Keratinocyte (primary cell): Measurements from ENCODE around the gene GPAT3. TPM values are rescaled to one million over a fixed set of nuclear protein-coding genes. Genes with fewer than 3 reads are reported as not detected.
A peak's percentile ranks its signal among the peaks of the same experiment; 100 is the strongest.

Experiments
- DNase-seq: peaks from one replicate; pipeline ENCODE4 v3.0.0-alpha.2; 2011; ENCODE audit warnings: low read depth, missing footprints, low spot score
- FAIRE-seq: peaks from 2 replicates; lab custom pipeline; 2011; peaks lifted over from hg19 to GRCh38; lab: Jason Lieb, UNC
- H2AFZ ChIP-seq: 2 replicates; pipeline ENCODE4 v1.6.0; 2012; ENCODE audit warnings: low read length, control low read depth, inconsistent platforms; ENCODE audit not compliant: control insufficient read depth
- H3K27ac ChIP-seq: 2 replicates; pipeline ENCODE4 v1.5.1; 2011; ENCODE audit warnings: low read length; ENCODE audit not compliant: control insufficient read depth, insufficient read depth
- H3K27me3 ChIP-seq: 3 replicates; pipeline ENCODE4 v1.6.0; 2011; ENCODE audit warnings: low read length; ENCODE audit not compliant: control insufficient read depth, insufficient read depth; ENCODE audit errors: extremely low read depth
- H3K36me3 ChIP-seq, 2 experiments: 2 replicates in 1 of 2; 3 replicates in 1 of 2; pipeline ENCODE4 v1.5.1; 2011; ENCODE audit warnings: low read length in 2 of 2, mild to moderate bottlenecking in 1 of 2; ENCODE audit not compliant: control insufficient read depth in 2 of 2, insufficient read depth in 2 of 2; ENCODE audit errors: extremely low read depth in 1 of 2
- H3K4me1 ChIP-seq: 3 replicates; pipeline ENCODE4 v1.5.1; 2011; ENCODE audit warnings: low read length; ENCODE audit not compliant: control insufficient read depth, insufficient read depth; ENCODE audit errors: extremely low read depth
- H3K4me2 ChIP-seq: 3 replicates; pipeline ENCODE4 v1.6.0; 2011; ENCODE audit warnings: low read depth, low read length; ENCODE audit not compliant: control insufficient read depth, insufficient read depth; ENCODE audit errors: extremely low read depth
- H3K4me3 ChIP-seq, 3 experiments: fragments of 200-600 bp in 1 of 3; sonication (generic) in 1 of 3; 2 replicates in 2 of 3; 3 replicates in 1 of 3; pipeline ENCODE4 v1.5.1; 2011 to 2016; ENCODE audit warnings: low read length in 3 of 3, mild to moderate bottlenecking in 3 of 3, control low read depth in 2 of 3, inconsistent platforms in 1 of 3, low read depth in 1 of 3, mixed read lengths in 1 of 3, mixed run types in 1 of 3, moderate library complexity in 1 of 3; ENCODE audit not compliant: control insufficient read depth in 2 of 3, insufficient read depth in 2 of 3; ENCODE audit errors: extremely low read depth in 1 of 3
- H3K79me2 ChIP-seq: 2 replicates; pipeline ENCODE4 v1.6.0; 2012; ENCODE audit warnings: low read length; ENCODE audit not compliant: control insufficient read depth, insufficient read depth
- H3K9ac ChIP-seq: 3 replicates; pipeline ENCODE4 v1.6.0; 2011; ENCODE audit warnings: low read length; ENCODE audit not compliant: control insufficient read depth, insufficient read depth; ENCODE audit errors: extremely low read depth
- H3K9me1 ChIP-seq: 3 replicates; pipeline ENCODE4 v1.6.0; 2011; ENCODE audit warnings: low read length; ENCODE audit not compliant: control insufficient read depth, insufficient read depth; ENCODE audit errors: extremely low read depth
- H3K9me3 ChIP-seq: 2 replicates; pipeline ENCODE4 v1.5.1; 2012; ENCODE audit warnings: low read depth, low read length; ENCODE audit not compliant: control insufficient read depth
- H4K20me1 ChIP-seq: 3 replicates; pipeline ENCODE4 v1.6.0; 2011; ENCODE audit warnings: low read length; ENCODE audit not compliant: control insufficient read depth, insufficient read depth; ENCODE audit errors: extremely low read depth
- CTCF ChIP-seq, 3 experiments: IDR thresholded peaks in 1 of 3; conservative IDR thresholded peaks in 1 of 3; optimal IDR thresholded peaks in 1 of 3; 2 replicates in 2 of 3; 3 replicates in 1 of 3; pipeline versions ENCODE3 to v1.5.1; 2011; ENCODE audit warnings: low read length in 3 of 3, mild to moderate bottlenecking in 3 of 3, moderate library complexity in 2 of 3, control low read depth in 1 of 3, inconsistent platforms in 1 of 3; ENCODE audit not compliant: insufficient read depth in 2 of 3; ENCODE audit errors: extremely low read depth in 1 of 3
- EZH2 ChIP-seq: IDR thresholded peaks from one replicate; pipeline ENCODE4 v1.6.1; 2012; ENCODE audit warnings: inconsistent platforms, mild to moderate bottlenecking, low read length, moderate library complexity
- dilution Hi-C: fragments of 300-500 bp; cut with MboI; formaldehyde crosslinking; loops from one replicate; pipeline ENCODE4 v1.7.0; 2020; ENCODE audit warnings: low sequenced_read_pairs; ENCODE audit not compliant: extremely low pct_ligation_motif_present
- polyA plus RNA-seq, 5 experiments: library from polyadenylated mRNA; depleted of rRNA in 3 of 5; stranded (reverse) in 3 of 5; stranded (forward) in 1 of 5; unstranded in 1 of 5; fragments of >200 nt; gene quantifications; 1 replicate in 1 of 5; 2 replicates in 3 of 5; 3 replicates in 1 of 5; pipeline versions ENCODE4 v1.2.1 to v1.2.3, GENCODE V29; 2011 to 2012; ENCODE audit warnings: missing spikeins in 2 of 5, low read depth in 1 of 5, low replicate concordance in 1 of 5

The GPAT3 gene
- polyA plus RNA-seq, 1 donor (not counting 4 experiments of a cell fraction or from before 2014, with no cell fraction given), result 2.4 TPM

- H3K36me3 ChIP-seq, result no peaks in the 10 kb centered on the region
- H3K9ac ChIP-seq, result peak overlapping the region; percentile 51
- no peak for TF ChIP-seq CTCF (optimal IDR thresholded peaks at IDR 0.05 in 1 of 3, IDR thresholded peaks at IDR 0.05 in 1 of 3, conservative IDR thresholded peaks at IDR 0.05 in 1 of 3; ENCODE audit: extremely low read depth in 1 of 3, insufficient read depth in 2 of 3, low read length in 3 of 3)
- no peak for TF ChIP-seq EZH2
- H3K79me2 ChIP-seq, result no peaks in the 10 kb centered on the region
- H4K20me1 ChIP-seq, result no peaks in the 10 kb centered on the region
- FAIRE-seq (peak; percentile 95), DNase-seq (peak; percentile 98)
- H3K27ac ChIP-seq, result peak overlapping the region; percentile 75
- no peaks in the 10 kb centered on the region for H3K9me3 ChIP-seq
- no peak overlapping the region for H3K4me3 ChIP-seq
- no peaks in the 10 kb centered on the region for H3K9me1 ChIP-seq
- no peak overlapping the region for H2AFZ ChIP-seq
- dilution Hi-C loops, result no loop called here
- peak overlapping the region; percentile 50 for H3K4me2 ChIP-seq
- H3K4me1 ChIP-seq, result peaks cover 32% of the 10 kb centered on the region
- no peaks in the 10 kb centered on the region for H3K27me3 ChIP-seq
Measured at GRCh38 chr4:83548151-83548905, 12.4 kb downstream of the GPAT3 start.

GRCh38 chr4:83552083-83552482, 16.2 kb downstream of the GPAT3 start:
- dilution Hi-C loops, result no loop called here
- Histone ChIP-seq H3K4me3 (no peak overlapping the region), H3K4me1 (peaks cover 32% of the 10 kb centered on the region), H3K79me2 (no peaks in the 10 kb centered on the region), H4K20me1 (no peaks in the 10 kb centered on the region), H3K9me1 (no peaks in the 10 kb centered on the region), H2AFZ (no peak overlapping the region), H3K9me3 (no peaks in the 10 kb centered on the region), H3K9ac (no peak overlapping the region), H3K4me2 (peak overlapping the region; percentile 35), H3K27me3 (no peaks in the 10 kb centered on the region), H3K36me3 (no peaks in the 10 kb centered on the region), H3K27ac (peak overlapping the region; percentile 39)
- no peak for TF ChIP-seq EZH2
- TF ChIP-seq CTCF (optimal IDR thresholded peaks at IDR 0.05 in 1 of 3, IDR thresholded peaks at IDR 0.05 in 1 of 3, conservative IDR thresholded peaks at IDR 0.05 in 1 of 3; ENCODE audit: extremely low read depth in 1 of 3, insufficient read depth in 2 of 3, low read length in 3 of 3), result no peak
- peak; percentile 65 for DNase-seq
- peak; percentile 66 for FAIRE-seq
